ENCODE measurements around the gene PLA2G15.

GRCh38 chr16:68285683-68286082, 40.5 kb downstream of the PLA2G15 start:
- TF ChIP-seq GATA3 (IDR thresholded peaks at IDR 0.05; ENCODE audit: low read depth, low read length) (no peak), GATA2 (IDR thresholded peaks at IDR 0.05; ENCODE audit: low read depth, low read length) (no peak)
